Hepatocyte (in vitro differentiated cells): ENCODE results near the gene CD93.

Experiments
- EZH2 ChIP-seq: fragments of 200-600 bp; sonication (generic); IDR thresholded peaks from 2 replicates; pipeline ENCODE4 v1.6.1; 2016; ENCODE audit warnings: antibody characterized with exemption, mild to moderate bottlenecking, borderline replicate concordance
- EZH2phosphoT487 ChIP-seq: fragments of 200-600 bp; sonication (generic); IDR thresholded peaks from one replicate; pipeline ENCODE4 v1.6.1; 2018; ENCODE audit warnings: antibody characterized with exemption, mild to moderate bottlenecking, low read depth, moderate library complexity; ENCODE audit not compliant: unreplicated experiment, severe bottlenecking
- TF ChIP-seq, protein P1 (sequence below): fragments of 200-600 bp; sonication (generic); IDR thresholded peaks from 2 replicates; pipeline ENCODE4 v1.5.1; 2016; ENCODE audit warnings: antibody characterized with exemption, mild to moderate bottlenecking; ENCODE audit not compliant: poor library complexity

DNA sequence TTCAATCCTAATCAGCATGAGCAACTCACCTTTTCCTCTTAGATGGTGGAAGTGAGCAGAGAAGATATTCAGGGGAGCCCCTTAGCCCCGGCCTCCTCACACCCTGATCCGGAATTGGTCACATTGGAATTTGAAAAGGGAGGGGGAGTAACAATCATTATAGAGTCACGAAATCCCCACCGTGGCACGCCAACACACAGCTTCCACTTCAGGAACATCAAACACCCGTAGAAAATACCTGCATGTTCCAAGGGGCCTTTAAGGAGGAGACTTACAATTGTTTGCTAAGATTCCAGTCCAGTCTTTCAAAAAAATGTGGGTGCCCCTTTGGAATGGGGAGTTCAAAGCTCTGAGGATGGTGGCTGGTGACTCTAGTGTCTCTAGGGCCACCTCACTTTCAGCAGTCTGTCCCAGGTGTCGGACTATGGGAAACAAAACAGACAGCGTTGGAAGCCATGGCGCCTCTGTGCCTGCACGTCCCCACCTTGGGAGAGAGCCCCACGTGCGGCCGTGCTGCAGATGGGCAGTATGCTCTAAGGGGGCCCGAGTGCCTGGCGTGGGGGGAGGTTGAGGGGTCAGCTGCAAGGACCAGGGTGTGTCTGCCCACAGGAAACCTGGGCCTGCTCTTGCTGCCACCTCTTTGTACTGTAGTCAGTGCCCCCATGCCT lies 2.4 kb downstream of the CD93 start:
- TF ChIP-seq, protein P1, sequence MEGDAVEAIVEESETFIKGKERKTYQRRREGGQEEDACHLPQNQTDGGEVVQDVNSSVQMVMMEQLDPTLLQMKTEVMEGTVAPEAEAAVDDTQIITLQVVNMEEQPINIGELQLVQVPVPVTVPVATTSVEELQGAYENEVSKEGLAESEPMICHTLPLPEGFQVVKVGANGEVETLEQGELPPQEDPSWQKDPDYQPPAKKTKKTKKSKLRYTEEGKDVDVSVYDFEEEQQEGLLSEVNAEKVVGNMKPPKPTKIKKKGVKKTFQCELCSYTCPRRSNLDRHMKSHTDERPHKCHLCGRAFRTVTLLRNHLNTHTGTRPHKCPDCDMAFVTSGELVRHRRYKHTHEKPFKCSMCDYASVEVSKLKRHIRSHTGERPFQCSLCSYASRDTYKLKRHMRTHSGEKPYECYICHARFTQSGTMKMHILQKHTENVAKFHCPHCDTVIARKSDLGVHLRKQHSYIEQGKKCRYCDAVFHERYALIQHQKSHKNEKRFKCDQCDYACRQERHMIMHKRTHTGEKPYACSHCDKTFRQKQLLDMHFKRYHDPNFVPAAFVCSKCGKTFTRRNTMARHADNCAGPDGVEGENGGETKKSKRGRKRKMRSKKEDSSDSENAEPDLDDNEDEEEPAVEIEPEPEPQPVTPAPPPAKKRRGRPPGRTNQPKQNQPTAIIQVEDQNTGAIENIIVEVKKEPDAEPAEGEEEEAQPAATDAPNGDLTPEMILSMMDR, result no peak
- TF ChIP-seq EZH2, result no peak
- no peak for TF ChIP-seq EZH2phosphoT487
